Central memory CD8-positive, alpha-beta T cell (primary cell): ENCODE measurements around the gene GAB3.

Experiments
- ATAC-seq: fragments of 150-1000 bp; cut with Tn5 transposase; replicated peaks from 2 replicates; pipeline ENCODE4 v1.10.0; 2022; ENCODE audit warnings: mild to moderate bottlenecking, moderate FRiP score, moderate number of reproducible peaks; ENCODE audit not compliant: poor library complexity, severe bottlenecking; ENCODE audit errors: extremely low read depth
- DNase-seq, 2 donors: peaks; one replicate each; pipeline ENCODE4 v3.0.0; 2021; ENCODE audit warnings: low spot score in 2 of 2
- H3K27ac Mint-ChIP-seq: one replicate; pipeline ENCODE4 v1.8.0; 2022; ENCODE audit warnings: low read depth, mild to moderate bottlenecking, moderate library complexity, mixed read lengths
- H3K27me3 Mint-ChIP-seq: one replicate; pipeline ENCODE4 v1.8.0; 2022; ENCODE audit warnings: mixed read lengths
- H3K36me3 Mint-ChIP-seq: one replicate; pipeline ENCODE4 v1.8.0; 2022; ENCODE audit warnings: mild to moderate bottlenecking, moderate library complexity, mixed read lengths; ENCODE audit not compliant: insufficient read depth
- H3K4me1 Mint-ChIP-seq: one replicate; pipeline ENCODE4 v1.8.0; 2022; ENCODE audit warnings: mixed read lengths
- H3K4me3 Mint-ChIP-seq: one replicate; pipeline ENCODE4 v1.8.0; 2022; ENCODE audit warnings: mild to moderate bottlenecking, moderate library complexity, mixed read lengths
- H3K9me3 Mint-ChIP-seq: one replicate; pipeline ENCODE4 v1.8.0; 2022; ENCODE audit warnings: mixed read lengths

GAB3 gene

GRCh38 chrX:154750301-154751202 is at the start of gene GAB3:
TSS of gene GAB3 (minus strand) at chrX:154751077. CDS start at chrX:154751025, 52 bp downstream.
- Mint-ChIP-seq H3K9me3 (no peaks in the 10 kb centered on the region), H3K4me1 (peaks cover 18% of the 10 kb centered on the region), H3K27ac (peak within 1 kb of the TSS; percentile 83), H3K36me3 (peaks cover 2% of the 10 kb centered on the region), H3K27me3 (no peaks in the 10 kb centered on the region), H3K4me3 (peak within 1 kb of the TSS; percentile 83)
- ATAC-seq (peak; percentile 55), DNase-seq (peak; percentile 12 to 19)

- Mint-ChIP-seq H3K9me3 (no peaks in the 10 kb centered on the region), H3K36me3 (no peaks in the 10 kb centered on the region), H3K27ac (no peak overlapping the region), H3K4me3 (no peak overlapping the region), H3K27me3 (no peaks in the 10 kb centered on the region), H3K4me1 (peaks cover 17% of the 10 kb centered on the region)
- DNase-seq = no peak
- no peak for ATAC-seq
Measured at GRCh38 chrX:154799556-154800348, 48.9 kb upstream of the GAB3 start.

GRCh38 chrX:154797006-154797405 is 46.1 kb upstream of the GAB3 start:
- ATAC-seq (no peak), DNase-seq (no peak)
- H3K4me3 Mint-ChIP-seq = no peak overlapping the region
- H3K9me3 Mint-ChIP-seq = no peaks in the 10 kb centered on the region
- peaks cover 11% of the 10 kb centered on the region for H3K4me1 Mint-ChIP-seq
- no peaks in the 10 kb centered on the region for H3K36me3 Mint-ChIP-seq
- no peaks in the 10 kb centered on the region for H3K27me3 Mint-ChIP-seq
- H3K27ac Mint-ChIP-seq = no peak overlapping the region

GRCh38 chrX:154795016-154795415 is 44.1 kb upstream of the GAB3 start:
- ATAC-seq = no peak
- H3K27me3 Mint-ChIP-seq = no peaks in the 10 kb centered on the region

GRCh38 chrX:154793084-154793795 is 42.4 kb upstream of the GAB3 start:
- Mint-ChIP-seq H3K9me3 (no peaks in the 10 kb centered on the region), H3K36me3 (no peaks in the 10 kb centered on the region), H3K27me3 (no peaks in the 10 kb centered on the region), H3K4me1 (no peaks in the 10 kb centered on the region), H3K27ac (no peak overlapping the region), H3K4me3 (no peak overlapping the region)
- DNase-seq (no peak), ATAC-seq (no peak)

More at GRCh38 chrX:154795016-154795415, 44.1 kb upstream of the GAB3 start:
- no peaks in the 10 kb centered on the region for H3K36me3 Mint-ChIP-seq
- no peak overlapping the region for H3K27ac Mint-ChIP-seq
- H3K4me1 Mint-ChIP-seq = peaks cover 11% of the 10 kb centered on the region
- no peaks in the 10 kb centered on the region for H3K9me3 Mint-ChIP-seq
- H3K4me3 Mint-ChIP-seq = no peak overlapping the region
- no peak for DNase-seq

- H3K36me3 Mint-ChIP-seq = no peaks in the 10 kb centered on the region
- H3K27me3 Mint-ChIP-seq = no peaks in the 10 kb centered on the region
- no peaks in the 10 kb centered on the region for H3K9me3 Mint-ChIP-seq
- no peak overlapping the region for H3K27ac Mint-ChIP-seq
- H3K4me1 Mint-ChIP-seq = no peaks in the 10 kb centered on the region
- H3K4me3 Mint-ChIP-seq = no peak overlapping the region
- ATAC-seq (no peak), DNase-seq (no peak)
Measured at GRCh38 chrX:154791939-154792338, 41.1 kb upstream of the GAB3 start.

- Mint-ChIP-seq H3K36me3 (no peaks in the 10 kb centered on the region), H3K4me3 (no peak overlapping the region), H3K4me1 (no peaks in the 10 kb centered on the region), H3K9me3 (no peaks in the 10 kb centered on the region), H3K27ac (no peak overlapping the region), H3K27me3 (no peaks in the 10 kb centered on the region)
- ATAC-seq (no peak), DNase-seq (no peak)
Measured at GRCh38 chrX:154791467-154791866, 40.6 kb upstream of the GAB3 start.

GRCh38 chrX:154785716-154786115 is 34.8 kb upstream of the GAB3 start:
- peaks cover 4% of the 10 kb centered on the region for H3K4me1 Mint-ChIP-seq

GRCh38 chrX:154784149-154784995 is 33.5 kb upstream of the GAB3 start:
- Mint-ChIP-seq H3K27ac (no peak overlapping the region), H3K27me3 (no peaks in the 10 kb centered on the region), H3K36me3 (no peaks in the 10 kb centered on the region), H3K9me3 (no peaks in the 10 kb centered on the region), H3K4me1 (peaks cover 4% of the 10 kb centered on the region), H3K4me3 (peak overlapping the region; percentile 45)
- DNase-seq = no peak
- no peak for ATAC-seq

More at GRCh38 chrX:154785716-154786115, 34.8 kb upstream of the GAB3 start:
- Mint-ChIP-seq H3K9me3 (no peaks in the 10 kb centered on the region), H3K27me3 (no peaks in the 10 kb centered on the region), H3K36me3 (no peaks in the 10 kb centered on the region), H3K4me3 (no peak overlapping the region), H3K27ac (no peak overlapping the region)
- no peak for DNase-seq
- no peak for ATAC-seq

- Mint-ChIP-seq H3K9me3 (no peaks in the 10 kb centered on the region), H3K4me1 (peaks cover 6% of the 10 kb centered on the region), H3K27ac (no peak overlapping the region)
Measured at GRCh38 chrX:154780968-154781367, 30.1 kb upstream of the GAB3 start.

GRCh38 chrX:154779261-154779660 is 28.4 kb upstream of the GAB3 start:
- Mint-ChIP-seq H3K27ac (no peak overlapping the region), H3K4me3 (no peak overlapping the region), H3K9me3 (no peaks in the 10 kb centered on the region), H3K36me3 (peaks cover 23% of the 10 kb centered on the region), H3K27me3 (no peaks in the 10 kb centered on the region), H3K4me1 (peaks cover 6% of the 10 kb centered on the region)
- no peak for DNase-seq
- no peak for ATAC-seq

More at GRCh38 chrX:154780968-154781367, 30.1 kb upstream of the GAB3 start:
- DNase-seq (no peak), ATAC-seq (no peak)
- no peak overlapping the region for H3K4me3 Mint-ChIP-seq
- no peaks in the 10 kb centered on the region for H3K27me3 Mint-ChIP-seq
- H3K36me3 Mint-ChIP-seq = peaks cover 14% of the 10 kb centered on the region
